Pancreas (tissue), 10 donors: ENCODE measurements around the gene PER2. TPM values are rescaled to one million over a fixed set of nuclear protein-coding genes. Genes with fewer than 3 reads are reported as not detected.

Experiments
- ATAC-seq, 4 donors: fragments of 200-7000 bp; cut with Tn5 transposase; one replicate each; pipeline versions ENCODE4 v1.8.0 to v1.9.1; 2020; ENCODE audit warnings: mild to moderate bottlenecking in 4 of 4, moderate library complexity in 4 of 4
- DNase-seq, 6 donors: peaks; one replicate each; pipeline ENCODE4 v3.0.0-alpha.2; 2020
- FAIRE-seq: peaks from 2 replicates; lab custom pipeline; 2012; peaks lifted over from hg19 to GRCh38; lab: Jason Lieb, UNC
- H3K27ac ChIP-seq, 4 donors: fragments of 200-600 bp; sonication (generic); 1 replicate in 3 of 4; 2 replicates in 1 of 4; pipeline versions ENCODE4 v1.5.0 to v1.8.0; 2020
- H3K27me3 ChIP-seq, 4 donors: fragments of 200-600 bp; one replicate each; pipeline ENCODE4 v1.8.0; 2021
- H3K36me3 ChIP-seq, 3 donors: fragments of 200-600 bp; sonication (generic) in 1 of 3; one replicate each; pipeline versions ENCODE4 v1.5.0 to v1.8.0; 2020 to 2021
- H3K4me1 ChIP-seq, 3 donors: fragments of 200-600 bp; one replicate each; pipeline ENCODE4 v1.8.0; 2021
- H3K4me3 ChIP-seq, 4 donors: fragments of 200-600 bp; sonication (generic) in 2 of 4; one replicate each; pipeline versions ENCODE4 v1.5.0 to v1.8.0; 2020 to 2021
- H3K9me3 ChIP-seq, 4 donors: fragments of 200-600 bp; one replicate each; pipeline ENCODE4 v1.8.0; 2021
- CTCF ChIP-seq, 4 donors: fragments of 200-600 bp; sonication (generic) in 3 of 4; IDR thresholded peaks; one replicate each; pipeline versions ENCODE4 v1.5.0 to v1.8.0; 2021; ENCODE audit warnings: antibody characterized with exemption in 4 of 4
- WGBS, 2 donors: extraction: QIAGEN DNeasy Blood & Tissue Kit; methylation state at CpG; one replicate each; pipeline ENCODE4 v1.1.7; 2013; 5-methylcytosine and 5-hydroxymethylcytosine counted together
- intact Hi-C, 3 donors: fragments of 100-400 bp; cut with DNase I; formaldehyde crosslinking; loops; one replicate each; pipeline versions ENCODE4 v1.11.1 to v1.14.2; 2022
- polyA plus RNA-seq, 2 donors: library from polyadenylated mRNA; stranded (reverse); fragments of 200-250 nt; gene quantifications; one replicate each; pipeline ENCODE4 v1.2.3, GENCODE V29; 2013
- total RNA-seq, 6 donors: library from RNA; stranded (reverse); fragmentation: NEBNext Ultra II Directional in 4 of 6; extraction: Animal tissue kit (Norgen Biotek cat#: 25700) in 4 of 6; gene quantifications; one replicate each; pipeline versions ENCODE4 v1.2.1 to v1.2.4, GENCODE V29; 2021 to 2023
- donor health status: healthy with polysubstance abuse.
- donor health status: DM: no; HTN: no; CAD: no; lungs with moderate emphysema.
- donor health status: DM: no; HTN: no; CAD: no.
- donor health status: control.
- donor health status: control.
- donor health status: Bipolar disorder and iron deficiency.
- donor health status: DM: yes; HTN: yes; CAD: no.
- donor health status: DM: no; HTN: no; CAD: no.
- donor health status: DM: no; HTN: no; CAD: no.
- donor health status: DM: yes; HTN: yes; CAD: no.

PER2 gene
- total and polyA plus RNA-seq, 8 donors, result 6.9 to 12.2 (median 9.3) TPM

- no peaks in the 10 kb centered on the region for H3K9me3 ChIP-seq
- no peak overlapping the region for H3K4me3 ChIP-seq
- intact Hi-C loops, result loop anchor here in 1 of 3 donors (10.0 kb wide), 1 partner anchor 57 kb away; the partner anchor contains the start of gene TRAF3IP1
- WGBS, 2 donors, result 91 to 92% methylated on average over 20 of the region's 20 CpGs
- H3K36me3 ChIP-seq, result peaks cover 0 to 52% (median 40%) of the 10 kb centered on the region in 3 donors
- H3K27me3 ChIP-seq, result no peaks in the 10 kb centered on the region
- H3K27ac ChIP-seq, result no peak overlapping the region
- H3K4me1 ChIP-seq, result peaks cover 0 to 4% (median 0%) of the 10 kb centered on the region in 3 donors
- DNase-seq, result peak in 1 of 6 donors; percentile 48
- TF ChIP-seq CTCF (IDR thresholded peaks at IDR 0.05), result no peak
- no peak for ATAC-seq
- FAIRE-seq, result no peak
Measured at GRCh38 chr2:238267884-238268680, 20.3 kb downstream of the PER2 start.

- intact Hi-C loops, result loop anchor here in 1 of 3 donors (10.0 kb wide), 1 partner anchor 57 kb away; the partner anchor contains the start of gene TRAF3IP1
- Histone ChIP-seq H3K4me3 (no peak overlapping the region), H3K36me3 (peaks cover 2 to 47% (median 33%) of the 10 kb centered on the region in 3 donors), H3K27ac (peak overlapping the region in 1 of 4 donors; percentile 11), H3K9me3 (no peaks in the 10 kb centered on the region), H3K27me3 (no peaks in the 10 kb centered on the region), H3K4me1 (peaks cover 0 to 4% (median 0%) of the 10 kb centered on the region in 3 donors)
- DNase-seq (no peak), ATAC-seq (peak in 2 of 4 donors; percentile 9 to 23), FAIRE-seq (no peak)
- WGBS, 2 donors, result 98 to 100% methylated on average over 1 of the region's 1 CpG
- no peak for TF ChIP-seq CTCF (IDR thresholded peaks at IDR 0.05)
Measured at GRCh38 chr2:238267341-238267710, 21.1 kb downstream of the PER2 start.

- H3K9me3 ChIP-seq, result no peaks in the 10 kb centered on the region
- ATAC-seq (no peak), DNase-seq (peak in 1 of 6 donors; percentile 18), FAIRE-seq (no peak)
- TF ChIP-seq CTCF (IDR thresholded peaks at IDR 0.05), result no peak
- no peak overlapping the region for H3K27ac ChIP-seq
- WGBS, 2 donors, result 88 to 90% methylated on average over 11 of the region's 11 CpGs
- no peak overlapping the region for H3K4me3 ChIP-seq
- intact Hi-C loops, result loop anchor here in 1 of 3 donors (10.0 kb wide), 1 partner anchor 59 kb away; the partner anchor contains the start of gene TRAF3IP1
- peaks cover 2 to 43% (median 23%) of the 10 kb centered on the region in 3 donors for H3K36me3 ChIP-seq
- no peaks in the 10 kb centered on the region for H3K27me3 ChIP-seq
- H3K4me1 ChIP-seq, result peaks cover 0 to 4% (median 0%) of the 10 kb centered on the region in 3 donors
Measured at GRCh38 chr2:238265605-238266004, 22.8 kb downstream of the PER2 start.

GRCh38 chr2:238264072-238264460 is 24.3 kb downstream of the PER2 start:
- Histone ChIP-seq H3K27me3 (no peaks in the 10 kb centered on the region), H3K4me3 (no peak overlapping the region), H3K27ac (peak overlapping the region in 3 of 4 donors; percentile 28 to 36 (median 34)), H3K9me3 (no peaks in the 10 kb centered on the region), H3K4me1 (peaks cover 0 to 4% (median 0%) of the 10 kb centered on the region in 3 donors), H3K36me3 (peaks cover 2 to 43% (median 25%) of the 10 kb centered on the region in 3 donors)
- ATAC-seq (peak in 3 of 4 donors; percentile 8 to 26 (median 24)), DNase-seq (peak in 1 of 6 donors; percentile 48), FAIRE-seq (no peak)
- TF ChIP-seq CTCF (IDR thresholded peaks at IDR 0.05), result no peak
- 72 to 80% methylated on average over 4 of the region's 4 CpGs for WGBS, 2 donors
- intact Hi-C loops, result loop anchor here in 2 of 3 donors (5.0 to 10.0 kb wide), 2 partner anchors 61 to 73 kb away; partner anchors contain the start of gene TRAF3IP1 (in 1 of the 2)
